Fibroblast of skin of left quadriceps (primary cell): ENCODE data around the gene ABCA9.
"Not testable (repeated sequence)": the region's sequence is repeated elsewhere in the genome, so short reads cannot be mapped to it uniquely, and the experiment has no call there.

Experiments
- DNase-seq, 2 experiments: peaks; one replicate each; pipeline ENCODE4 v3.0.0-alpha.2; 2013; ENCODE audit warnings: low read depth in 2 of 2

Gene ABCA9, protein sequence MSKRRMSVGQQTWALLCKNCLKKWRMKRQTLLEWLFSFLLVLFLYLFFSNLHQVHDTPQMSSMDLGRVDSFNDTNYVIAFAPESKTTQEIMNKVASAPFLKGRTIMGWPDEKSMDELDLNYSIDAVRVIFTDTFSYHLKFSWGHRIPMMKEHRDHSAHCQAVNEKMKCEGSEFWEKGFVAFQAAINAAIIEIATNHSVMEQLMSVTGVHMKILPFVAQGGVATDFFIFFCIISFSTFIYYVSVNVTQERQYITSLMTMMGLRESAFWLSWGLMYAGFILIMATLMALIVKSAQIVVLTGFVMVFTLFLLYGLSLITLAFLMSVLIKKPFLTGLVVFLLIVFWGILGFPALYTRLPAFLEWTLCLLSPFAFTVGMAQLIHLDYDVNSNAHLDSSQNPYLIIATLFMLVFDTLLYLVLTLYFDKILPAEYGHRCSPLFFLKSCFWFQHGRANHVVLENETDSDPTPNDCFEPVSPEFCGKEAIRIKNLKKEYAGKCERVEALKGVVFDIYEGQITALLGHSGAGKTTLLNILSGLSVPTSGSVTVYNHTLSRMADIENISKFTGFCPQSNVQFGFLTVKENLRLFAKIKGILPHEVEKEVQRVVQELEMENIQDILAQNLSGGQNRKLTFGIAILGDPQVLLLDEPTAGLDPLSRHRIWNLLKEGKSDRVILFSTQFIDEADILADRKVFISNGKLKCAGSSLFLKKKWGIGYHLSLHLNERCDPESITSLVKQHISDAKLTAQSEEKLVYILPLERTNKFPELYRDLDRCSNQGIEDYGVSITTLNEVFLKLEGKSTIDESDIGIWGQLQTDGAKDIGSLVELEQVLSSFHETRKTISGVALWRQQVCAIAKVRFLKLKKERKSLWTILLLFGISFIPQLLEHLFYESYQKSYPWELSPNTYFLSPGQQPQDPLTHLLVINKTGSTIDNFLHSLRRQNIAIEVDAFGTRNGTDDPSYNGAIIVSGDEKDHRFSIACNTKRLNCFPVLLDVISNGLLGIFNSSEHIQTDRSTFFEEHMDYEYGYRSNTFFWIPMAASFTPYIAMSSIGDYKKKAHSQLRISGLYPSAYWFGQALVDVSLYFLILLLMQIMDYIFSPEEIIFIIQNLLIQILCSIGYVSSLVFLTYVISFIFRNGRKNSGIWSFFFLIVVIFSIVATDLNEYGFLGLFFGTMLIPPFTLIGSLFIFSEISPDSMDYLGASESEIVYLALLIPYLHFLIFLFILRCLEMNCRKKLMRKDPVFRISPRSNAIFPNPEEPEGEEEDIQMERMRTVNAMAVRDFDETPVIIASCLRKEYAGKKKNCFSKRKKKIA (N-terminal part only)

DNA sequence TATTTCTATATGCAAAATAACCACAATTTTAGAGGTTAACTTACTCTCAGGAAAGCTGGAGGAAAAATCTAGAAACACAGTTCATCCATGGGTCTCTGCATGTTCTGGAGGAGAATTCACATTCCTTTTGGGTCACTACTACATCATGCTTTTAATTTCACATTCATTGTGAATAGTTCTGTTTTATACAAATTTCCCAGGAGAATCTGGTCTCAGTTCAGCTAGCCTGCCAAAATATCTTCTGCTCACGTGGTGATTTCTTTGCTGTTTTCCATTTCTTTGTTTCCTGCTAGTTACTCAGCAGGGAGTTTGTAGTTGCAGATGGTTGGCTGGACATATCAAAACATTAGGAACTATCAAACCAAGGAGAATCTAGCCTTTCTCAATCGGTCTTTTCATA, at the start of gene ABCA9:
ABCA9 (minus strand) TSS at position 106 of the 400 bp plus-strand sequence. CDS start 9,801 bp downstream, outside the sequence.
- DNase-seq = peak; percentile 71 to 76

DNA sequence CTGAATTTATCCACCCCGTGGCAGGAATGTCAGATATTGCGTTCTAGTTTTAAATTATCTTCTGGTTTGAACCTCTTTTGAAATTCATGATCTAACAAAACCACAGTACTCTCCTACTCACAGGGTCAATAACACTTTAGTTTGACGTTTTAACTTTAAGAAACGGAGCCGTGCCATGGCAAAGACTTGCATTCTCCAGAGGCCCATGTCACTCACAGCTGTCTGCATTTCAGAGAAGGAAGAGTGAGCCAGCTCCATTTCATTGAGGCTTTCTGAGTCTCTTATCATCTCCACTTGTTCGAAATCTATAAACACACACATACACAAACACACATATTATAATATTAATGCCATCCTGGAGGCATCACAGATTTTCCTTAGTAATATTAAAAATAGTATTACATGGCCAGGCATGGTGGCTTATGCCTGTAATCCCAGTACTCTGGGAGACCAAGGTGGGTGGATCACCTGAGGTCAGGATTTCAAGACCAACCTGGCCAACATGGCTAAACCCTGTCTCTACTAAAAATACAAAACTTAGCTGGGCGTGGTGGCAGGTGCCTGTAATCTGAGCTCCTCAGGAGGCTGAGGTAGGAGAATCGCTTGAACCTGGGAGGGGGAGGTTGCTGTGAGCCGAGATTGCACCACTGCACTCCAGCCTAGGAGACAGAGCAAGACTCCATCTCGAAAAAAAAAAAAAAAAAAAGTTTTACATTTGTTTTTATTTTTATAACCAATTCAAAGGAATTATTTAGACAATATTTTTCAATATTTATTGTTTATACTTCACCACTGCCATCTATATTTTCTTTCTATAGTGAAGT, 45.4 kb upstream of the ABCA9 start:
- DNase-seq = no peak

DNA sequence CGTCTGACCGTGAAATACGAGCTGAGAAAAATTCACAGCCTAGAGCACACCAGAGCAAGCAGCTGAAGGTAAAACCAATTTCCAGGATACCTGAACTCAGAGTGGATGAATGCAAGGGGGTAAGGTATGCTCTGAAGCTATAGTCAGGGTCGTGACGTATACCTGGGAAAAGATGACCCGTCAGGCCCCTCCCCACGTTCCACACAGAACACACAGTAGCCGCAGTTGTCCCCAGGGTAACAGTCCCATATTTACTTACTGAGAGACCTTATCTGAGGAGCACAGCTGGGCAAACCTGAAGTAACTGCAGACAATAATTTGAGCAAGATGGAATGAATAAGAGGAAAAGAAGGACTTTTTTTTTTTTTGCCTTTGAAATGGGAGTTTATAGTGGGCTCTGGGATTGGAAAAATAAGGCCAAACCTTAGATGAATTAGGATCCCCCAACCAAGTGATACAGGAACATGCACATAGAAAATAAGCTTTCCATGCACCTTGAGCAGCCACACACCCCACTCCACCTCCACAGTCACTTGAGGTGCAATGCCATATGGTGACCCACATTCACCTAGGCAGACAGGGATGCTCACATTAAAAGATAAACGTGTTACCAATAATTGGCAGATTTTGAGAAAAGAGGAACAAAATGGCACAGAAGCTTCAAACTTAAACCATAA, 43.0 kb upstream of the ABCA9 start:
- DNase-seq = no peak

DNA sequence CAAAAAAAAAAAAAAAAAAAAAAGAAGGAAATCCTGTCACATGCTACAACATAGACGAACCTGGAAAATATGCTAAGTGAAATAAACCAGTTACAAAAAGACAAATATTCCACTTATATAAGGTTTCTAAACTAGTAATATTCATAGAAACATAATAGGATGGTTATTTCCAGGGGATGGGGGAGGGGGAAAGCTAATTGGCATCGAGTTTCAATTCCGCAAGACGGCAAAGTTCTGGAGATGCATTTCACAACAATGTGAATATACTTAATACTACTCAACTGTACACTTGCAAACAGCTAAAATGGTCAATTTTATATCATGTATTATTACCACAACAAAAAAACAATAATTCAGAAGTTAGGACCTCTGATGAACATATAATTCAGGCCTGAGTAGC, 37.9 kb upstream of the ABCA9 start:
- no peak for DNase-seq

DNA sequence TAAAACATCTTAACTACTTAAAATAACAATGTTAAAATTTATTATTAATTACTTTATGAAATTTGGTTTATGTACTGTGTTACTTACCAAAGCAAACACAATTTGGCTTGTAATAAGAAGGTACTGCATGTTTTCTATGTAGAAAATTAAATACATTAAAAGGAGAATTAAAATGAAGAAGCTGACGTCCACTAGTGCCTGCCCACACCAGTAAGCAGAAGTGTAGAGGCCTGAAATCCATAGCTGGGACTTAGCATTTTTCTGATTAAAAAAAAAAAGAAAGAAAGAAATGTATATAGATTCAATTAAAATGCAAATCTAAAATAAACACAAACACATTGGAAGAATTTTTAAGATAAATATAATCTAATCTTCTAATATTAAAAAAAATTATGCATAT, 35.8 kb upstream of the ABCA9 start:
- DNase-seq = no peak

DNA sequence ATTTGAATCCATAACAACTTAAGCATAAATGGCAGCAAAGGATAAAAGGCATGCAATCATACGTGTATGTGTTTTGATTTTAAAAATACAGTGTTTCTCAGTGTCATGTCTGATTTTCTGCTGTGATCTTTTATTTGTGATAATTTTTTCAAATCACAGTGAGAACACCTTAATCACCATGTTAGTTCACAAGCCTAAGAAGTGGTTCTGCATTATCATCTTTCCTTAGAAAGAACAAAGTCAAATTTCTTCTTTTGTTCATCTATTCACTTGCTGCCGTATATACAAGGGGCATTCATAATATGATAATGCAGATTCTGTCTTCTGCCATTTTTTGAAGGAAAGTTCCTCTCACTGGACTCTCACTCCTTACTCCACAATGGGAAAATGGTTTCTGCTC, 33.3 kb upstream of the ABCA9 start:
- DNase-seq = no peak

DNA sequence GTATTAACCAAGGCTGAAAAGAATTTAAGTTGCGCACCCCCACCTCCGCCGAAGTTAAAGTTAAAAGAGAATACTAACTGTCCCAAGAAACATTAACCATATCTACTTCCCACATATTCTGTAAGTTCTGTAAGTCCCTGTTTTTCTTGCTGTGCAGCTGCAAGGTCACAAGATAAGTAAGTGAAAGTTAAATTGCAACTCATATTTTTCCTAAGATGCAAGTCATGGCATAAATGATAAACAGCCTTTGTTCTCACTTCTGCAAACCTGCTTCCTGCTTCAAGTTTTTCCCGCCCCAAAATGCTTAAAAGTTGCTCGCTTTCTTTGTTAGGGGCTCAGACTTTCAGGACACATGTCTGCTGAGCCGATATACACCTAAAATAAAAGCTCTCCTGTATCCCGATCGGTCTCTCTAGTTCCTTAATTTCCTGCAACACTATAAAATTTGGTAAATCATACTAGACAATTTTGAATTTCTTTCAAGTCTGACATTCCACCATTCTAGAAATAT, 32.6 kb upstream of the ABCA9 start:
- no peak for DNase-seq

DNA sequence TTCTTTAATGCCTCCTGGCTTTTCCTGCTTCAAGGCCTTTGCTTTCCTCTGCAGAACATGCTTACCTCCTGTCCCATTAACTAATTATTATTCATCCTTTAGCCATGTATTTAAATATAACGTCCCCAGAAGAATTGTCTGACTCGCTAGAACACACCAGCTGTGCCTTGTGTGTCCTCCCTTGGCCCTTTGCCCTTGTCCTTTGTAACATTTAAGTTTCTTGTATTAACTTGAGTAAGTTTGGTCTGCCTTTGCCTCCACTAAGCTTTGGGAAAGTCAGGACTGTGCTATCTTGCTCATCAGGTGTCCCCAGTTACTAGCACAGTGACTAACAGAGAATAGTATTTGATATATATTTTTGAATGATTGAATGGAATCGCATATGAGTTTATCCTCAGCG, 29.6 kb upstream of the ABCA9 start:
- DNase-seq = no peak

DNA sequence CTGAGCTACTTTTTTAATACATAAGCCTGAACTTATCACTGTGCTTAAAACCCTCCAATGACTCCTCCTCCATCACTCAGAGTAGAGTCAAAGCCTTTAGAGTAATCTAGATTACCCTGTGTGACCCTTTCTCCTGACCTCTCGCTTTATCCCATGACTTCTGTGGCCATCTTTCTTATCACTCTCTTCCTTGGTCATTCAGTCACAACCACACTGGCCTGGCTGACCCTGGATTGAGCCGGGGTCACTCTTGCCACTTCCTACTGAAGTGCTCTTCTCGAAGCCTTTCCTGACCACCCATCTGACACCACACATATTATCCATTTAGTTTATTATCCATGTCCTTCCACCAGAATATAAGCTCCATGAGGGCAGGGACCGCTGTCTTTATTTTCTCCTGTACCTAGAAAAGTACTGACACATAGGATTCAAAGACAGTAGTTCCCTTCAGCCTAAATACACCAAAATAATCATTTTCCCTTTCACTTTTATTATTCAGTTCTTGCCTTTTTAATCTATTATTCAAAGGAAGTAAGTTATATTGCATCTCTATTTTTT, 28.0 kb upstream of the ABCA9 start:
- no peak for DNase-seq

DNA sequence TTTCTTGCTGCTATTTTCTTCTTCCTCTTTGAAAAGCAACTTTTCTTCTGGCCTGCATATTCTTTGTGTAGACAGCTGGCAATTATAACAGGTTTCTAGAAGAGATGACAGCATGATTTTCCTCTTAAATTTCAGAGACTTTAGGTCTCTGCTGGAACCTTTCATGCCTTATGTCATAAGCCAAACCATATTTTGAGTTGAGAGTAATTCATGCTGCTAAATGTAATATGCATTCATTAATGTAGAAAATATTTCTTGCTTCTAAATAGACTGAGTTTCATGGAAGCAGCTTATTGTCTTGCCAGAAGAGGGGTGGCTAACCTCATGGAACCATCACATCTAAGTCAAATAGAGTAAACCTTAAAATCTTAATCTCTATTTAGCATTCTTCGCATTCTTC, 25.9 kb upstream of the ABCA9 start:
- no peak for DNase-seq

DNA sequence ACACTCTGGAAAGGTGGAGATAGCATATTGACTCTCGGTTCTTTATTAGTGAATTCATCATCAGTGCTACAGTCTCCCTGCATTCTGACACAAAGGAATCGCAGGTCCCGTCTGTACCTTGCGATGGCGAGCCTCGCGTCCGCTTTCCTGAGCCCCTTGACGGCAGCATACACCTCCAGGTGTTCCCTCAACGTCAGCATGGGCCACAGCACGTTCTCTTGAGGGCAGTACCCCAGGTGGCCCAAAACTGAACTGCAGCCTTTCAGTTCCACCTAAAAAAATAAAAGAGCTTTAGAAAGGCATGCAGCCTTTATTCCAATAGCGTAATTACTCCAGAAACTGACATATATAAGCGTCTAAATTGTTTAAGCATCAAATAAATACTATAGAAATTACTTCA, 24.2 kb upstream of the ABCA9 start:
- DNase-seq = no peak

DNA sequence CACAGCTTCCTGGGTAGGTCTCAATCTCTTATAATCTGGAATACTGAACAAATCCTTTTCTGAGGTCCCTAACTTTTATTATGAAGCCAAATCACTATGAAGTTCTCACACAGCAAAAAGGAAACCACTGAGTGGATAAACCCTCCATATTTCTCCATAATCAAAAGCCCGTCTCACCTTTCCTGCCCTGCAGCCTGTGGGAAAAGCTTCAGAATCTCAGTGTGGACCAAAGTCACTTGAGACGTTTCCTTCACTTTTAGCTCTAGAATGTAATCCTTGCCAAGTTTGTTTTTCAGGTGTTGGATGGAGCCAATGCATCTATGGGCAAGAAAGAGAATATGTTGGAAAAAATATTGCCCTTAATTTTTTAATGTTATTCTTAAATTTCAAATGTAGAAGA, 22.0 kb upstream of the ABCA9 start:
- DNase-seq = no peak

DNA sequence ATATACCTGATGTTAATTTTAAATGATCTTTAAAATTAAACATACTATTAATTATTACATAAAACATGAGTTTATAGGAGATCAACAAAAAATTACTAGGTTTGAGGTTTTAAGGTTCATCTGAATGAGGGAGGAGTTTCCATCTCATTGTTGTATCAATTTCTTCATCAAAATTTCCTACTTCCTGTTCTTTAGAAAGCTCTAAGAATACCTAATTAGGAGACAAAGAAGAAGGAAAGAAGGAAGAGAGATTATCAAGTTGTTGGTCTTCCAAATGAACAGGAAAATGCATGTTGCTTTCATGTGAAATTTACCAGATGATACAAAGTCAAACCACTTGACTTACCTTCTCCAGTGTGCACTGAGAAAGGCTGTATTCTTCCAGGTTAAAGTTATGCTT, 18.1 kb upstream of the ABCA9 start:
- DNase-seq = no peak

DNA sequence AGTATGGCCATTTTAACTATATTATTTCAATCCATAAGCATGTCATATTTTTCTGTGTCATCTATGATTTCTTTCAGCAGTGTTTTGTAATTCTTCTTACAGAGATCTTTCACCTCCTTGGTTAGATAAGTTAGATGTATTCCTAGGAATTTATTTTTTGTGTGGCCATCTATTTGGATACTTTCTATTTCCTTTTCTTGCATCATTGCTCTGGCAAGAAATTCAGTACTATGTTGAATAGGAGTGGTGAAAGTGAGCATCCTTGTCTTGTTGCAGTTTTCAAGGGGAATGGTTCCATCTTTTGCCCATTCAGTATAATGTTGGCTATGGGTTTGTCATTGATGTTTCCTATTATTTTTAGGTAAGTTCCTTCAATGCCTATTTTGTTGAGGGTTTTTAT, 15.1 kb upstream of the ABCA9 start:
- DNase-seq = no peak

DNA sequence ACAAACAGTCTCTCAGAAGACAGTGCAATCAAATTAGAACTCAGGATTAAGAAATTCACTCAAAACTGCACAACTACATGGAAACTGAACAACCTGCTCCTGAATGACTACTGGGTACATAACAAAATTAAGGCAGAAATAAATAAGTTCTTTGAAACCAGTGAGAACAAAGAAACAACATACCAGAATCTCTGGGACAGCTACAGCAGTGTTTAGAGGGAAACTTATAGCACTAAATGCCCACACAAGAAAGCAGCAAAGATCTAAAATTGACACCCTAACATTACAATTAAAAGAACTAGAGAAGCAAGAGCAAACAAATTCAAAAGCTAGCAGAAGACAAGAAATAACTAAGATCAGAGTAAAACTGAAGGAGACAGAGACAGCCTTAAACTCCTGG, 12.7 kb upstream of the ABCA9 start:
- DNase-seq = not testable (repeated sequence)

DNA sequence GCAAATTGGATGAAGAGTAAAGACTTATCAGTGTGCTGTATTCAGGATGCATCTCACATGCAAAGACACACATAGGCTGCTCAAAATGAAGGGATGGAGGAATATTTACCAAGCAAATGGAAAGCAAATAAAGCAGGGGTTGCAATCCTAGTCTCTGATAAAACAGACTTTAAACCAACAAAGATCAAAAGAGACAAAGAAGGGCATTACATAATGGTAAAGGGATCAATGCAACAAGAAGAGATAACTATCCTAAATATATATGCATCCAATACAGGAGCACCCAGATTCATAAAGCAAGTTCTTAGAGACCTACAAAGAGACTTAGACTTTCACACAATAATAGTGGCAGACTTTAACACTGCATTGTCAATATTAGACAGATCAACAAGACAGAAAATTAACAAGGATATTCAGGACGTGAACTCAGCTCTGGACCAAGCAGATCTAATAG, 12.1 kb upstream of the ABCA9 start:
- DNase-seq = not testable (repeated sequence)

DNA sequence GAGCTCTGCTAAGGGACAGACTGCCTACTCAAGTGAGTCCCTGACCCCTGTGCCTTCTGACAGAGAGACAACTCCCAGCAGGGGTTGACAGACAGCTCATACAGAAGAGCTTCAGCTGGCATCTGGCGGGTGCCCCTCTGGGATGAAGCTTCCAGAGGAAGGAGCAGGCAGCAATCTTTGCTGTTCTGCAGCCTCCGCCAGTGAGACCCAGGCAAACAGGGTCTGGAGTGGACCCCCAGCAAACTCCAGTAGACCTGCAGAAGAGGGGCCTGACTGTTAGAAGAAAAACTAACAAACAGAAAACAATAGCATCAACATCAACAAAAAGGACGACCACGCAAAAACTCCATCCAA, 10.5 kb upstream of the ABCA9 start:
- not testable (repeated sequence) for DNase-seq

DNA sequence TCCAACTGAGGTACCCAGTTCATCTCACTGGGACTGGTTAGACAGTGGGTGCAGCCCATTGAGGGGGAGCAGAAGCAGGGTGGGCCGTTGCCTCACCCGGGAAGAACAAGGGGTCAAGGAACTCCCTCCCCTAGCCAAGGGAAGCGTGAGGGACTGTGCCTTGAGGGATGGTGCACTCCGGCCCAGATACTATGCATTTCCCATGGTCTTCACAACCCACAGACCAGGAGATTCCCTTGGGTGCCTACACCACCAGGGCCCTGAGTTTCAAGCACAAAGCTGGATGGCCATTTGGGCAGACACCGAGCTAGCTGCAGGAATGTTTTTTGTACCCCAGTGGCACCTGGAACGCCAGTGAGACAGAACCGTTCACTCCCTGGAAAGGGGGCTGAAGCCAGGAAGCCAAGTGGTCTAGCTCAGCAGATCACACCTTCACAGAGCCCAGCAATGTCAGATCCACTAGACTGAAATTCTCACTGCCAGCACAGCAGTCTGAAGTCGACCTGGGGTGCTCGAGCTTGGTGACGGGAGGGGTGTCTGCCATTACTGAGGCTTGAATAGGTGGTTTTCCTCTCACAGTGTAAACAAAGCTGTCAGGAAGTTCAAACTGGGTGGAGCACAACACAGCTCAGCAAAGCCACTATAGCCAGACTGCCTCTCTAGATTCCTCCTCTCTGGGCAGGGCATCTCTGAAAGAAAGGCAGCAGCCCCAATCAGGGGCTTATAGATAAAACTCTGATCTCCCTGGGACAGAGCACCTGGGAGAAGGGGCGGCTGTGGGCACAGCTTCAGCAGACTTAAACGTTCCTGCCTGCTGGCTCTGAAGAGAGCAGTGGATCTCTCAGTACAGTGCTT, 9.9 kb upstream of the ABCA9 start:
- DNase-seq = not testable (repeated sequence)

DNA sequence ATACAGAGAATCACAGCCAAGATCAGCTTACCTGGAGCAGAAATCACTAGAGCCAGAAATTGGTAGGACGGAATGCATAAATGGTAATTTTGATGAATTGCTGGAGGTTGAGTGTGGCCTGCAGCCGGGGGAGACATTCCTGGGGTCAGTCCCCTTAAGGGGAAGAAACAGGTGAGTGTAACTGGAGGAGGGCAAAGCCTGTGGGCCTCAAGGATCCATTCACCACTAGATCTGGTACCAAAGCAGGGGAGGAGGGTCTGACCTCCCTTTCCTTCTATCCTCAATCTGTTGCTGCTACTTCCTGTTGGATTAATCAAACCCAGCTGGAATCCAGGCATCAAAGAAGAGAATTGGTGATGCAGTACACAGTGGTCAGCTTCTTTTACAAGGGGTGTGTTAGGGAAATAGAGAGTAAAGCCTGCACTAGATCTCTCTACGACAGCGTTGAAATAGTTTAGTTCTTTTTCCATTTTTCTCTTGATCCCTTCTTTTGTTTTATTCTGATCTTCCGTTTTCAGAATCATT, 8.6 kb upstream of the ABCA9 start:
- no peak for DNase-seq
